Trophoblast cell (in vitro differentiated cells and primary cell): Measurements from ENCODE around the gene TXNL4A.

Experiments used
- DNase-seq, 2 donors: peaks; one replicate each; pipeline ENCODE4 v3.0.0-alpha.2; 2016
- H2AFZ ChIP-seq: 2 replicates; pipeline ENCODE4 v1.6.1; 2013; ENCODE audit warnings: low read length, moderate library complexity, mild to moderate bottlenecking; ENCODE audit not compliant: insufficient read depth, poor library complexity
- H2AK5ac ChIP-seq: 2 replicates; pipeline ENCODE4 v1.6.1; 2013; ENCODE audit warnings: mild to moderate bottlenecking, low read length
- H2BK120ac ChIP-seq: 2 replicates; pipeline ENCODE4 v1.6.1; 2013; ENCODE audit warnings: low read length, mild to moderate bottlenecking, moderate library complexity; ENCODE audit not compliant: insufficient read depth, poor library complexity
- H2BK12ac ChIP-seq: 2 replicates; pipeline ENCODE4 v1.6.1; 2013; ENCODE audit warnings: mild to moderate bottlenecking, low read length, moderate library complexity
- H2BK5ac ChIP-seq: 2 replicates; pipeline ENCODE4 v1.6.1; 2013; ENCODE audit warnings: low read length, low read depth, moderate library complexity, mild to moderate bottlenecking; ENCODE audit not compliant: poor library complexity
- H3K14ac ChIP-seq: 2 replicates; pipeline ENCODE4 v1.6.1; 2013; ENCODE audit warnings: mild to moderate bottlenecking, low read length
- H3K18ac ChIP-seq: 2 replicates; pipeline ENCODE4 v1.6.1; 2013; ENCODE audit warnings: mild to moderate bottlenecking, low read length
- H3K23ac ChIP-seq: 2 replicates; pipeline ENCODE4 v1.6.1; 2013; ENCODE audit warnings: low read length
- H3K27ac ChIP-seq: 2 replicates; pipeline ENCODE4 v1.5.1; 2013; ENCODE audit warnings: low read depth, mild to moderate bottlenecking, inconsistent platforms, low read length, moderate library complexity
- H3K27me3 ChIP-seq: 2 replicates; pipeline ENCODE4 v1.6.1; 2013; ENCODE audit warnings: inconsistent platforms, mild to moderate bottlenecking, low read length, moderate library complexity; ENCODE audit not compliant: insufficient read depth
- H3K36me3 ChIP-seq, 2 experiments: 1 replicate in 1 of 2; 2 replicates in 1 of 2; pipeline ENCODE4 v1.6.1; 2013; ENCODE audit warnings: low read length in 2 of 2, mild to moderate bottlenecking in 2 of 2, moderate library complexity in 1 of 2; ENCODE audit not compliant: insufficient read depth in 2 of 2, control insufficient read depth in 1 of 2
- H3K4ac ChIP-seq: 2 replicates; pipeline ENCODE4 v1.6.1; 2013; ENCODE audit warnings: low read depth, mild to moderate bottlenecking, low read length, moderate library complexity
- H3K4me1 ChIP-seq, 2 experiments: 1 replicate in 1 of 2; 2 replicates in 1 of 2; pipeline ENCODE4 v1.6.1; 2013; ENCODE audit warnings: low read length in 2 of 2, mild to moderate bottlenecking in 2 of 2, moderate library complexity in 1 of 2; ENCODE audit not compliant: insufficient read depth in 2 of 2, control insufficient read depth in 1 of 2
- H3K4me2 ChIP-seq: 2 replicates; pipeline ENCODE4 v1.6.1; 2013; ENCODE audit warnings: inconsistent platforms, mild to moderate bottlenecking, low read length, moderate library complexity
- H3K4me3 ChIP-seq: 2 replicates; pipeline ENCODE4 v1.5.1; 2013; ENCODE audit warnings: mild to moderate bottlenecking, low read depth, low read length, inconsistent platforms
- H3K79me1 ChIP-seq: one replicate; pipeline ENCODE4 v1.6.1; 2013; ENCODE audit warnings: low read length
- H3K79me2 ChIP-seq: 2 replicates; pipeline ENCODE4 v1.6.1; 2013; ENCODE audit warnings: low read length, mild to moderate bottlenecking; ENCODE audit not compliant: control insufficient read depth, insufficient read depth, poor library complexity
- H3K9ac ChIP-seq: 2 replicates; pipeline ENCODE4 v1.6.1; 2013; ENCODE audit warnings: mild to moderate bottlenecking, low read length
- H3K9me3 ChIP-seq: 2 replicates; pipeline ENCODE4 v1.6.1; 2013; ENCODE audit warnings: low read depth, mild to moderate bottlenecking, control low read depth, inconsistent platforms, low read length; ENCODE audit not compliant: insufficient read depth
- H4K12ac ChIP-seq: 2 replicates; pipeline ENCODE4 v1.6.1; 2013; ENCODE audit warnings: low read depth, mild to moderate bottlenecking, low read length, moderate library complexity
- H4K8ac ChIP-seq: 2 replicates; pipeline ENCODE4 v1.6.1; 2013; ENCODE audit warnings: low read depth, mild to moderate bottlenecking, low read length, moderate library complexity
- H4K91ac ChIP-seq: one replicate; pipeline ENCODE4 v1.6.1; 2013; ENCODE audit warnings: low read depth, mild to moderate bottlenecking, low read length, moderate library complexity
- WGBS: extraction: QIAGEN DNeasy Blood & Tissue Kit; methylation state at CpG from one replicate; pipeline ENCODE4 v1.1.7; 2013; ENCODE audit warnings: missing lambda C conversion rate; ENCODE audit not compliant: insufficient read length, insufficient coverage; ENCODE audit errors: extremely low coverage; 5-methylcytosine and 5-hydroxymethylcytosine counted together

Gene TXNL4A

GRCh38 chr18:79956276-79956675 is 32.1 kb downstream of the TXNL4A start:
- no CpG with 5 or more reads among the region's 2 CpGs for WGBS
- no peak overlapping the region for H2AK5ac ChIP-seq
- no peak for DNase-seq

DNA sequence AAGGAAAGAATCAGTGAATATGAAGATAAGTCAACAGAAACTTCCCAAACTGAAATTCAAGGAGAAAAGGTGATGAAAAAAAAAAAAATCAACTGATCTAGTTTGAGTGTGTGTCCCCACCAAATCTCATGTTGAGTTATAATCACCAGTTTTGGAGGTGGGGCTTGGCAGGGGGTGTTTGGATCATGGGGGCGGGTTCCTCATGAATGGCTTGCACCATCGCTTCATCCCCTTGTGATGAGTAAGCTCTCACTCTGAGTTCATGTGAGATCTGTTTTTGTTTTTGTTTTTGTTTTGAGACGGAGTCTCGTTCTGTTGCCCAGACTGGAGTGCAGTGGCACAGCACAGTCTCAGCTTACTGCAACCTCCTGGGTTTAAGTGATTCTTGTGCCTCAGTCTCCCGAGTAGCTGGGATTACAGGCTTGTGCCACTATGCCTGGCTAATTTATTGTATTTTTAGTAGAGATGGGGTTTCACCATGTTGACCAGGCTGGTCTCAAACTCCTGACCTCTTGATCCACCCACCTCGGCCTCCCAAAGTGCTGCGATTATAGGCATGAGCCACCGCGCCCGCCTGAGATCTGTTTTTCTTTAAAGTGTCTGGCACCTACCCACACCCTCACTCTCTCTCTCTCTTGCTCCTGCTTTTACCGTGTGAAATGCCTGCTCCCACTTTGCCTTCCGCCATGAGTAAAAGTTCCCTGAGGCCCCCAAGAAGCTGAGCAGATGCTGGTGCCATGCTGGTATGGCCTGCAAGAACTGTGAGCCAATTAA is 32.9 kb downstream of the TXNL4A start:
- Histone ChIP-seq H2BK12ac (no peak overlapping the region), H3K23ac (no peak overlapping the region), H2BK120ac (no peak overlapping the region), H3K9ac (no peak overlapping the region), H3K18ac (no peak overlapping the region), H3K9me3 (peaks cover 3% of the 10 kb centered on the region), H3K4me2 (no peak overlapping the region), H3K27ac (no peak overlapping the region), H3K27me3 (peaks cover 9% of the 10 kb centered on the region), H4K8ac (no peak overlapping the region), H2AFZ (no peak overlapping the region), H3K79me1 (peaks cover 5% of the 10 kb centered on the region), H4K12ac (no peak overlapping the region), H3K14ac (no peak overlapping the region), H2AK5ac (no peak overlapping the region), H3K4me3 (no peak overlapping the region), H3K36me3 (no peaks in the 10 kb centered on the region), H3K4me1 (peaks cover 7 to 12% of the 10 kb centered on the region in 2 experiments), H2BK5ac (no peak overlapping the region), H3K4ac (no peak overlapping the region), H3K79me2 (peaks cover 7% of the 10 kb centered on the region), H4K91ac (no peak overlapping the region)
- DNase-seq, result no peak
- WGBS, result no CpG with 5 or more reads among the region's 12 CpGs

More at GRCh38 chr18:79956276-79956675, 32.1 kb downstream of the TXNL4A start:
- no peak overlapping the region for H2AFZ ChIP-seq
- peaks cover 5% of the 10 kb centered on the region for H3K79me1 ChIP-seq
- no peak overlapping the region for H2BK12ac ChIP-seq
- no peak overlapping the region for H3K27ac ChIP-seq
- H4K12ac ChIP-seq, result no peak overlapping the region
- no peak overlapping the region for H2BK120ac ChIP-seq
- no peak overlapping the region for H2BK5ac ChIP-seq
- no peak overlapping the region for H3K4me2 ChIP-seq
- H3K14ac ChIP-seq, result no peak overlapping the region
- H3K36me3 ChIP-seq, result no peaks in the 10 kb centered on the region
- no peak overlapping the region for H3K23ac ChIP-seq
- H3K9ac ChIP-seq, result no peak overlapping the region
- H4K91ac ChIP-seq, result no peak overlapping the region
- H3K9me3 ChIP-seq, result peaks cover 3% of the 10 kb centered on the region
- no peak overlapping the region for H3K18ac ChIP-seq
- H3K4ac ChIP-seq, result no peak overlapping the region
- no peak overlapping the region for H3K4me3 ChIP-seq
- peaks cover 5% of the 10 kb centered on the region for H3K79me2 ChIP-seq
- peaks cover 9% of the 10 kb centered on the region for H3K27me3 ChIP-seq
- peaks cover 4 to 10% of the 10 kb centered on the region in 2 experiments for H3K4me1 ChIP-seq
- no peak overlapping the region for H4K8ac ChIP-seq

DNA sequence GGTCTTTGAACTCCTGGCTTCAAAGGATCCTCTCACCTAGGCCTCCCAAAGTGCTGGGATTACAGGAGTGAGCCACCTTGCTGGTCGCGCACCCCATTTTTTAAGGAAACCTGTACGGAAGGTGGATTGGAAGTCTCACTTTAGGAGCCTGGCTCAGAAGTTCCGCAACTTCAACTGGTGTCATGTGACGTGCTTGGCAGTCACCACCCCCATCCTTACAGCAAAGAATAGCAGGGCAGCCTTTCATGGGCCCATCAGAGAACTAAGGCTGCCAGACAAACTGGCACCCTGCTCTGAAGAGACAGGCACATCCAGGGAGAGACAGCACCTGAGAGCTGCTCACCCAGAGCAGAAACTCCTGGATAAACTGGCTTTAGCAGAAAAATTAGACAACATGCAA is 33.6 kb downstream of the TXNL4A start:
- no peak for DNase-seq
- Histone ChIP-seq H3K9me3 (peaks cover 3% of the 10 kb centered on the region), H3K4me3 (no peak overlapping the region), H3K27ac (no peak overlapping the region), H4K12ac (no peak overlapping the region), H4K91ac (no peak overlapping the region), H3K27me3 (peaks cover 9% of the 10 kb centered on the region), H4K8ac (no peak overlapping the region), H2BK12ac (no peak overlapping the region), H3K23ac (no peak overlapping the region), H2AK5ac (no peak overlapping the region), H3K36me3 (no peaks in the 10 kb centered on the region), H3K4ac (no peak overlapping the region), H3K9ac (no peak overlapping the region), H3K79me1 (peaks cover 5% of the 10 kb centered on the region), H3K4me2 (no peak overlapping the region), H3K18ac (no peak overlapping the region), H3K14ac (no peak overlapping the region), H2BK120ac (no peak overlapping the region), H3K79me2 (peaks cover 7% of the 10 kb centered on the region), H3K4me1 (peaks cover 12 to 17% of the 10 kb centered on the region in 2 experiments), H2AFZ (no peak overlapping the region), H2BK5ac (no peak overlapping the region)
- no CpG with 5 or more reads among the region's 5 CpGs for WGBS

DNA sequence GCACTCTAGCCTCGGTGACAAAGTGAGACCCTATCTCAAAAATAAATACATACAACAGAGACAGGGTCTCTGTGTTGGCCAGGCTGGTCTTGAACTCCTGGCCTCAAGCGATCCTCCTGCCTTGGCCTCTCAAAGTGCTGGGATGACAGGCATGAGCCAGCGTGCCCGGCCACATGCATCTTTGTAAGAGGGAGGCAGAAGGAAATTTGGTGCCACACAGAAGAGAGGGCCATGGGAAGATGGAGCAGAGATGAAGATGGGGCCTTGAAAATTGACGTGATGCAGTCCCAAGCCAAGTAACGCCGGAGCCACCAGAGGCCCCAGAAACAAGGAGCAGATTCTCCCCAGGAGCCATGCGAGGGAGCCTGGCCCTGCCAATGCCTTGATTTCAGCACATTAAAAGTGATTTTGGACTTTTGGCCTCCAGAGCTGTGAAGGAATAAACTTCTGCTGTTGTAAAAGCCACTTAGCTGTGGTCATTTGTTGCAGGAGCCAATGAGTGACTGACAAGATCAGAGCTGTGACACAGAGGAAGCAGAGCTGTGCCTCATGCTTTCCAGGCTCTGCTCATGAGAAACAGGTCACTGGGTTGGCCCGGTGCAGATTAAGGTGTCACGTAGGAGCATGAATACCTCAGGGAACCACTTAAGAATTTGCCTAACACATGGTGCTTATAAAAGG is 34.3 kb downstream of the TXNL4A start:
- Histone ChIP-seq H3K27me3 (peaks cover 9% of the 10 kb centered on the region), H3K18ac (no peak overlapping the region), H3K23ac (no peak overlapping the region), H2BK120ac (no peak overlapping the region), H2BK5ac (no peak overlapping the region), H3K4ac (no peak overlapping the region), H3K9me3 (peaks cover 3% of the 10 kb centered on the region), H4K8ac (no peak overlapping the region), H3K36me3 (peaks cover 1% of the 10 kb centered on the region in 2 experiments), H2AFZ (no peak overlapping the region), H2BK12ac (no peak overlapping the region), H3K14ac (no peak overlapping the region), H3K4me1 (peaks cover 12 to 17% of the 10 kb centered on the region in 2 experiments), H3K4me3 (no peak overlapping the region), H3K79me1 (peaks cover 5% of the 10 kb centered on the region), H3K79me2 (peaks cover 7% of the 10 kb centered on the region), H4K12ac (no peak overlapping the region), H3K9ac (no peak overlapping the region), H3K27ac (no peak overlapping the region), H2AK5ac (no peak overlapping the region), H4K91ac (no peak overlapping the region), H3K4me2 (no peak overlapping the region)
- no peak for DNase-seq
- no CpG with 5 or more reads among the region's 10 CpGs for whole genome bisulfite sequencing
